NCI-H69 (cell line): ENCODE results near the gene SHISA6.

Source experiments
- DNase-seq: peaks from one replicate; lab custom pipeline; 2025; lab: John Stamatoyannopoulos, UW

SHISA6 gene

DNA sequence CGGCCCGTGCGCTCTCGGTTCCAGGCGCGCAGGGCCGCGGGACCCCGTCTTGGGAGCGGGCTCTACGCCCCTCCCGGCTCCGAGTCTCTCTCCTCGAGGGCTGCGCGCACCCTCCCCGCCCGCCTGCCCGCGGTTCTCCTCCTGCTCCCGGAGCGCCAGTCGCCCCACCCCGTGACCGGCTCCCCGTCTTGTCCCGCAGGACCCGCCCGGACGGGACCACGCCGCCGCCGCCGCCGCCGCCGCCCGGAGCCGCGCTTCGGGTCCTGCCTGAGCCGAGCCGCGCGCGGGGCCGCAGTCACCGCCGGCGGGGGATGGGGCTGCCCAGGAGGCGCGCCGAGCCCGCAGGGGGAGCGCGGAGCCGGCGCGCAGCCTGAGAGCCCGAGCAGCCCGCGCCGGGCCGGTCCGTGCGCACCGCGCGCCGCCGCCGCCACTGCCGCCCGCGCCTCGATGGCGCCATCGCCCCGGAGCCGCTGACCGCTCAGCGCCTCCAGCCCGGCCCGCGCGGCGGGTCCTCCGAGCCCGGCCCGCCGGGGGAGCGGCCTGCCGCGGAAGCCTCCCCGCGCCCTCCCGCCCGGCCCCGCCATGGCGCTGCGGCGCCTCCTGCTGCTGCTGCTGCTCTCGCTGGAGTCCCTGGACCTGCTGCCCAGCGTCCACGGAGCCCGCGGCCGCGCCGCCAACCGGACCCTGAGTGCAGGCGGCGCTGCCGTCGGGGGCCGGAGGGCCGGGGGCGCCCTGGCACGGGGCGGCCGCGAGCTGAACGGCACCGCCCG is at the start of gene SHISA6:
TSS of gene SHISA6 (plus strand) at position 373 of the 770 bp plus-strand sequence.
- no peak for DNase-seq

DNA sequence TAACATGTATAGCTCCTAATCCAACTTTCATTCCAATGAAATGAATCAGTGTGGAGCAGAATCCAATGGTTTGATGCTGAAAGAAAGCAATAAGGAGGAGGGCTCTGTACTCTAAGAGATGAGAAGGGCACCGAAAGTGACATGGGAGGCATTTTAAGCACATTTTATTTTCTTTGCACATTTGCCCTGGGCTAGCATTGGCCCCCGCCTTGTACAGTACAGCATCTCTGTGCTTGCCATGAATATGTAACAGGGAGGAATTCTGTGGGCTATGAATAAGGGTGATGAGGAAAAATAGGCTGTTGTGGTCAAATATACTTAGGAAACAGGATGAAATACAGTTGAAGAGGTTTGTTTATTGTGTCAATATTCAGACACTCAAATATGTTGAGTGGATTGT is 45.2 kb upstream of the SHISA6 start:
- no peak for DNase-seq

DNA sequence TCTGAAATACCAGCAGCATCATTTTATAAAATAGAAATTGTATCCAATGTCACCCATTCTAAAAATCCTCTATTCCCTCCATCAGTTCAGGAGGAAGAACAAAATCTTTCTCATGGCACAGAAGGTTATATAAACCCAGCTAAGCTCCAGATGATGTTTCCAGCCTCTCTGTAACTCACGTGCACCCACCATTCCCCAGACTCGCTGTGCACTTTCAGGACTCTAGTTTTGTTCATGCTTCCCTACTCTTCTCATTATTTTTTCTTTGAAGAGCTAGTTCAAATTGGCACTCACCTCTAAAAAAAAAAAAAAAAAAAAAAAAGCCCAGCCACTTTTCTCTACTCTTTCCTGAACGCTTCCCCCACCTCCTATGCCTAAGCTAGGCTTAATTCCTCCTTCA is 36.0 kb upstream of the SHISA6 start:
- DNase-seq = no peak

DNA sequence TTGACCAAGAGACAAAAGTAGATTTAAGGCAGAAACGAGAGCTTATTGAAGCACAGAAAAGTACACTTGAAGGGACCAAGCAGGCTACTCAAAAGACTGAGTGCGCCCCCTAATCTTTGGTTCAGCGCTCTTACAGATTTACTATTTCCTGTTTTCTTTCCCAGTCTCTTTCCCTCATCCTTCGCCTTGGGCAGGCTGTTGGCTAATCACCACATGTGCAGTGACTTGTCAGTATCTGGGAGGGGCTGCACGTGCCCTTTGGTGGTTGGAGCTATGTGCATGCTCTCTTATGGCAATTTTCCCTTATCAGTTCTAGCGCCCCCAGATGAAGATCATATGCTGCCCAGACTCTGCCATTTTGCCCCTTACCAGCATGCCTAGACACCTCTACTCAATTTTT is 35.4 kb upstream of the SHISA6 start:
- no peak for DNase-seq

DNA sequence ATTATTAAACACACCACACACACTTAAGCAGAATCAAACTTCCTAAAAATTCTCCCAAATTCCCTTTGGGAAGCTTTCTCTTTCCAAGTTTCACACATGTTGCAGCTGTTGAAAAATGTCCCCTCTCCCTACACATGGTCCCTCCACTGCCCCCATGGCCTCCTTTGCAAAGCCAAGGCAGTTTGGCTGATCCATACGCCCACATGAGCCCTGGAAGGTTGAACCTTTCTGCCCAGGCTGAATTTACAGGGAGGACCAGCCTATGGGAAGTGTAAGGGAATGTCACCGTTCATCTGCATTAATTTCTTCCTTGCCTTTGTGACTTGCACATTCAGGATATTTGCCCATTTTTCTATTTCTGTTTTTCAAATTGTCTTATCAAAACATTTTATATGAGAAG is 31.1 kb upstream of the SHISA6 start:
- no peak for DNase-seq

DNA sequence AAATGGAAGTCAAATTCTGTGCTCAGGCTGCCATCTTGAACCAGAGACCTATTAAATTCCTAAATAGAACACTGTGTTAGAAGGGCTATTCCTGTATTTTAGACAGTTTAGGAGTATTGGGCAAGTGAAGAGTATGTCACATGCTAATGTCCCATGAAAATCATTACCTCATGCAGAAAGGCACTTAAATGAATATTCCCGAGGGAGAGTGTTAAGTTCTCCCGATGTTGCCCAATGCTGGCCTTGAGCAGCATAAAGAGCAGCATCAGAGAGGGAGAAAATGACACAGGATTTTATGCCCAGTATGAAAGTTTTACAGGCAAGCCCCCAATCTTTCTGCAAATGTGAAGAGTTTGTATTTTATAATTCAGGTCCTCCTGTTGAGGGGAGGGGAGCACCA is 28.2 kb upstream of the SHISA6 start:
- DNase-seq = no peak

DNA sequence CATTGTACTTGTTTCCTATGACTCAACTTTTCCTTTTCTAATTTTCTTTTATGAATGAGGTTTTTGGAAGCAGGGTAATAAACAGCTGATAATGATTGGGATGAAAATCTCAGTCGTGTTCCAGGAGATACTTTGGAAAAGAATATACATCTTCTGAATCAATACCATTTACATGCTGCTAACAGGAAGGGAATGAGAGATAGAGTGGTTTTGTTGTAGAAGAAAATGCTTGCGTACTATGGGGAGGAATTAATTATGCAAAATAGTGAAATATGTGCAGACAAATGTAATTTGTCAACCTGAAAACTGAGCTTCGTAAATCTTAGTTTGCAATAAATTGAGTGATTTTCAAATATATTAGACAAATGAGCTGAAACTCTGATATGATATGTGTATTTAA is 24.0 kb upstream of the SHISA6 start:
- DNase-seq = no peak

DNA sequence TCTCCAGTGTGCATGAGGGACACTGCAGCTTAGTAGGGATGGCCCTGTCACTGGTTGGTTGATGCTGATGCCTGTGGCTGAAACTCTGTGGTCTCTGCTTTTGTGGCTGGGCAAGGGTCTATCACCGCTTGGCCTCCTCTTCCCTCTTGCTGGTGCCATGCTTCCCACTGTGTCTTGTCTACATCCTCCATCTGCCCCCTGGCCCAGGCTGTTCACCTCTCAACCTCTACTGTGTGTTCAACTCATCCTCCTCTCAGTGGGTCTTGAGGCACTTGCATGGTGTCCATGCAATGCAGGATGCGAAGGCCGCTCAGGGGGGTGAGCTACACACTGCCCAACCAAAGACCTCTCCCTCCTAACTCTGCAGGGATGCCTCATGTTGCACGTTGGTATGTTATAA is 19.8 kb upstream of the SHISA6 start:
- no peak for DNase-seq

DNA sequence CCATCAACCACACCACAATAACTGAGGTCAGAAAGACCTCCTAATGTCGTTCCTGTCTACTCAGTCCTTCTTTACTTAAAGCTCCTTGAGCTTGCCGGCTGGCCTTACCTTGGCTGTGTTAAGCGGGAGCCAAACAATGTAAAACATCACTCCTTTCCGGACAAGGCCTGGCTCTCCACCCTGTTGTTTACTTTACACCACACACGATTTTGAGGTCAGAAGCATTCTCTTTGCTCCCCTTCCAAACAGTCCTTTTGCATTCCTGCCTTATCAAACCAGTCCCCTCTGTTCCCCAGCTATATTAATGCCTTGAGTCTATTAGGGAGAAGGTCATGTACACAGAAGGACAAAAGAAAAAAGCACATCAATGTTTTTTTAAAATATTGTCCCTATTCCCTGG is 19.3 kb upstream of the SHISA6 start:
- no peak for DNase-seq

DNA sequence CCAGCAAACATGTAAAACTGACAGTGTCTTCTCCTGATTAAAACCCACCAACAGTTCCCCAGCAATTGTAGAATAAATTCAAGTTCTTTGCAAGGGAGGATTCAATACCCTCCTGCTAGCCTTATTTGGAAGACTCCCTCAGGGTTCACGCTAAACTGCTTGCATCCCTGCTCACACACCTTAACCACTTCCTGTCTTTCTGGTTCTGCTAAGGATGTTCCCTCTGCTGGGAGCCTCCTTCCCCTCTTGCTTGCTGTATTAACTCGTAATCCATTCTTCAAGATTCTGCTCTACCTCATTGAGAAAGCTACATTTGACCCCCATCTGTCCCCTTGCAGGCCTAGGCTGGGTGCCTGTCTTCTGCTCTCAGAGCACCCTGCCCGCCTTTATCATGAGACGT is 2.3 kb upstream of the SHISA6 start:
- DNase-seq = no peak

DNA sequence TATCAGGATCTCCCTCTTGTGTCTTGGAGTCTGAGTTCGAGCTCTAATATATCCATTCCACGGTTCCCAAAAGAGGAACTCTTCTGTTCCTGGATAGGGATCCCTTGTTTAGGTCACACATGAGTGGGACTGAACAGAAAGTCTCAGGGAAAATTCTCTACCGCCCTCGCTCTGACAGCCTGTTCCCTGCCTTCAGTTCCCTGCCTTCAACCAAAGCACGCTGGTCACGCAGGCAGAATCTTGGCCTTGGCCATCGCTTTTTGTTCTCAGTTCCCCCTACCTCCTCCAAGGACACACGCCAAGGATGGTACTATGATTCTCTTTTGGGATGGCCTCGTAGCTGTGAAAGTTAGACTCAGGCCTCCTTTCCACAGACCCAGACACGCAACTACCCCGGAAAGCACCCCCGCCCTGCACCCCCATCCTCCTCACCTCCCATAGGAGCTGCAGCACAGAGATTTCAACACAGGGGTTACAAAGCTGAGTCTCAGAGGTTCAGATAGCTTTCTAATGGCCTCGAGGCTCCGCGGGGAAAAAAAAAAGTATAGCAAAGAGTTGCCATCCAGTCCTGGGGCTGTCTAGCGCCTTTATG is 1.5 kb upstream of the SHISA6 start:
- no peak for DNase-seq

DNA sequence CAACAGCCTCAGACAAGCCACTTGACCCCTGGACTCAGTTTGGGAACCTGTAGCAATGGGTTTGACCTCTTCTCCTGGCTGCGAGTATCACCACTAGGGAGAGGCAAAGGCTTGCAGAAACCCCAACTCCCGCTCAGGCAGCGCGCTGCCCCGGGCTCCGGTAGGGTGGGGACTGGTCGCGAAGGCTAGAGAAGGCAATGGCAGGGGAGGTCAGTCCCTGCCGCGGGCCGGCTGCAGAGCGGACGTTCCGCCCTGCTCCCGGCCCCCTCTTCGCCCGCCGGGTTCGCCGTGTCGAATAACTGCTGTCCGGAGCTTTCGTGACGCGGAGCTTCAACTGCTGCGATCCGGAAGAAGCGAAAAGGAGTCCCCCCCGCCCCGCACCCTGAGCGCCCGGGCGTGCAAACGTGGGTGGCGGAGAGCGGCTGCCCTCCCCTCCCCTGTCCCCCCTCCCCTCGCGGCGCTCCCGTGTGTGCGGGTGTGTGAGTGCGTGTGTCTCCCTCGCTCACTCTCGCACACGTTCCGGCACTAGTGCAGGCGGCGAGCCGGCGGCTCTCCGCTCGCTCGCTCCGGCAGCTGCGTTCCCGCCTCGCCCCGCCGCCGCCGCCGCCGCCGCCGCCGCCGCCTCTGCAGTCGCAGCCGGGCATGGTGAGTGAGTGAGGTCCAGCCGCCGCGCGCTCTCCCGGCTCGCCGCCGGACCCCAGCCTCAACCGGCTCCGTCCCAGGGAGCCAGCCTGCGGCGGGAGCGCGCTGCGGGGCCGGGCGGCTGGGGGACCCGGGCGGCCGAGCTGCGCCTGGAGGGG is 772 bp upstream of the SHISA6 start:
- DNase-seq = no peak

DNA sequence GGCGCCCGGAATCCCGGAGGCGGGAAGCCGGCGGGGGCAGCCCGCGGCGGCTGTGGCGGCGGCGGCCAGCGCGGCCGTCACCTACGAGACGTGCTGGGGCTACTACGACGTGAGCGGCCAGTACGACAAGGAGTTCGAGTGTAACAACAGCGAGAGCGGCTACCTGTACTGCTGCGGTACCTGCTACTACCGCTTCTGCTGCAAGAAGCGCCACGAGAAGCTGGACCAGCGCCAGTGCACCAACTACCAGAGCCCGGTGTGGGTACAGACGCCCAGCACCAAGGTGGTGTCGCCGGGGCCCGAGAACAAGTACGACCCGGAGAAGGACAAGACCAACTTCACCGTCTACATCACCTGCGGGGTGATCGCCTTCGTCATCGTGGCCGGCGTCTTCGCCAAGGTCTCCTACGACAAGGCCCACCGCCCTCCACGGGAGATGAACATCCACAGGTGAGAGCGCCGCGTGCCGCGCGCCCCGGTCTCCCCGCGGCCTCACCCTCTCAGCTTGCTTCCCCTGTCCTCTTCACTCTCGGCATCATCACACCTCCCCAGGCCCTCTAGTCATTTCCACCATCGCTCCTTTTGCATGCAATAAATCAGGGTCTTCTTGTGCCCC is 706 bp downstream of the SHISA6 start:
- DNase-seq = no peak

DNA sequence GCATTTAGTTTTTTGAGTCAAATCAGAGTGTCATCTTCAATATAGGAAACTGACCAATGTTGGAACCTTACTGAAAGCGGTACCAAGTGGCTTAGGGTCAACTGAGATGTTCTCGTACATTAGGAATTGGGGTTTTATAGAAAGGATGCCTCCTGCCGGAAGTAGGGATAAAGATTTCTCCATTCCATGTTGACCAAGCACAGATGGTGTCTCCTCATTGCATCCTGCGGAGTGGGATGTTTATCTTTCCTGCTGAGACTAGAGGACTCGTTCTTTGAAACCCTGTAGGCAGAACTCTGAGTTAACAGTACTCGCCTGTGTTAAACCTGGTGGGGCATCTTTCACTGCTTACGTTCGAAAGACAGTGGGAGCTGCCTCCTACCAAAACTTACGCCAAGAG is 1.4 kb downstream of the SHISA6 start:
- DNase-seq = no peak

DNA sequence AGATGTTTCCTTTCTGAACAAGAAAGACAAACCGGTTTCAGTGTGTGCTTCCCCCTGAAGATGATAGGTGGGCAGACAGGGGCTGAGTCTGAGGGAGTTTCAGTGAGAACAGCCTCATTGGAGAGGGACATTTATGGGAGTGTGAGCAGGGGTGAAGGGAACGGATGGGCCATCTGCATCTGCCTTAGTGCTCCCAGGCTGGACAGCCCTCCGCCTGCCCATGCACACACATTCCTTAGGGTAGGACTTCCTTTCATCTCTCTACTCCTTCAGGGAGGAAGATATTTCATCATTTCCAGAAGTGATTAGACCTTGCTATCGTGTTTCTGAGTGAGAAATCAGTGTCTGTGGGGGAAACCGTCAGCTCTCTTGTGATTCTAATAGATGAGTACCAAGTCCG is 3.8 kb downstream of the SHISA6 start:
- DNase-seq = no peak

DNA sequence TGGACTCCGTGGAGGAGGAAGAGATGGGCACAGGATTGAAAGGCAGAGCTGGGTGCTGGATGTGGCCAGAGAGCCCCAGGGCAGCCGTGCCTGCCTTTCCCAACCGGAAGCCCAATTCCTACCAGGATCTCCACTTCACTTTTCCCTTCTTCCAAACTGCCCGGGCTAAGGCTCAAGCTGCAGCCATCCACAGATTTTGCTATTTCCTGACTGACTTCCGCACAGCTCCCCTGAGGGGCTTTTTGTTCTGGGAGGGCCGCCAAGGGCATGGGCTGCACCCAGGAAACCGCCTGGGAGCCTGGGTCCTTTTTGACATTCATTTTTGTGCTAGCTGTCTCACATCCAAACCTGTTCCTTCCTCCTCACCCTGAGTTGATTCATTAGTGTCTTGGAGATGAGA is 4.2 kb downstream of the SHISA6 start:
- DNase-seq = no peak

DNA sequence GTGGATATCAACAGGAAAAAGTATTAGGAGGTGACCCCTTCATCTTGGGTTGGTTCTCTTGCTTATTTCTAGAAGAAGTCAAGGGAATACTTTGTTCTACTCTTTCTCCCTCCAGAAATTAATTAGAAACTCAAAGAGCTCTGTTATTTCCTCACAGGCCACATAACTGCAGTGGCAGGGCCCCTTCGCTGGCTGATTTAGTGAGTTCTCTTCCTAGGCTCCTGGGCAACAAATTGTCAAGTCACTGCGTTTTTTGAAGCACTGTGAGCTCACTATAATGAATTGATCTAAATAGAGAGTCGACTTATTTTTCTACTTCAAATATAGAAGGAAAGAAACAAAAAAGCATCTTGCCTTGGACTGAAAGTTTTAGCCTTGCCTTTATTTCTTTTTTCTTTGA is 4.8 kb downstream of the SHISA6 start:
- no peak for DNase-seq

DNA sequence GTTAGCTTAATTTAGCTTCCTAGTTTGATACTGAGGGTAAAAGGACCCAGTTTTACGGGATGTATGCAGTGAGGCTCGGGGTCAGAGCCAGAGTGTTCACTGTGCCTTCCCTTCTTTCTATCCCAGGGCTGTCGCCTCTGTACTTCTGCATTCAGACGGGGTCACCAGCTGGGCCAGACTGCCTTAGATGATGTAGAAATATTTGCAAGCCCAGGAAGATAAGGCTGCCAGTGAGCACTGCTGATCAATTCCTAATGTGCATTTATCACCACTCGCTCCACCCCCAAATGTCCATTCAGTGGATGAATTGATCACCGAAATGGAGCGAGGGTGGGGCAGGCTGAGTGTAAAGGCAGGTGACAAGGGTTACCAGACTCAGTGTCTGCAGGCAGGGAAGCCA is 9.1 kb downstream of the SHISA6 start:
- DNase-seq = no peak

DNA sequence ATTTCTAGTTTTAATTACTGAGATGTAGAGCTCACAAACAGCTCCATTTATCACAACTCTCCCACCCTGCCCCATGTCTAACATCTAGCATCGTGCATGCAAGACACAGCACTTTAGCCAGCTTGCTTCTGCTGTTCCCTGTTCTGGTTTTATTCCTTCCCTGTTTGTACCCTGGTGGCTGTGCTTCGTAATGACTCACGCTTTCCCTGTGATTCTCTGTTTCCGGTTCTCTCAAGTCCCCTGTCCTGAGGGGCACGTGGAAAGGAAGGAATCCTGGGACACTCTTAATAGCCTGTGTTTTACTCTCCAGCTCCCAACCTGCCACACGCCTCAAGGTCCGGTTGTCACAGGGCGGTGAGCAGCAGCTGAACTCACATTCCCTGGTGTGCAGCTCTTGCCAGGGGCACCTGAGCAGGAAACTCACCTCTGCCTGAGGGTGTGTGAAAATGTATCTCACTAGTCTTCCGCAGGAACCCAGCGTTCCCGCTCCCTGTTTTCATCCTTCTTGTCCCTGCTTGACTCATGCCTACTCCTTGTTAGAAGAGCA is 10.6 kb downstream of the SHISA6 start:
- DNase-seq = no peak

DNA sequence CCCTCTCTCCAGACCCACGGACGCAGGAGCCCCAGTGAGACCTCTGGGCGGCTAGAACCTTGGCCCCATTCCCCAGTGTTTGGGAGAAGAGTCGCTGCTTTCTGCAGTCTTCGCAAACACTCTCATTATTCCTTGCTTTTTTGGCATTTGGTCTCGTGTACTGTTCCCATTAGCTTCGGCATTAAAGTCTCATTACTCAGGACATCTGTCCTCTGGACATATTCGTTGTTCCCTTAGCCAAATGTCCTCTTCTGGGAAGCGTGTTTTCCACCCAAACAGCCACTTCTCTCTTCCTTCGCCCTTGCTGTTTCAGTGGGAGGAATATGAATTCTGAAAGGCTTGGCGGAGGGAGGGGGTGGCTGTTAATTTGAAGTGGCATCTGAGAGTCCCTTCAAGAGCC is 11.1 kb downstream of the SHISA6 start:
- no peak for DNase-seq

DNA sequence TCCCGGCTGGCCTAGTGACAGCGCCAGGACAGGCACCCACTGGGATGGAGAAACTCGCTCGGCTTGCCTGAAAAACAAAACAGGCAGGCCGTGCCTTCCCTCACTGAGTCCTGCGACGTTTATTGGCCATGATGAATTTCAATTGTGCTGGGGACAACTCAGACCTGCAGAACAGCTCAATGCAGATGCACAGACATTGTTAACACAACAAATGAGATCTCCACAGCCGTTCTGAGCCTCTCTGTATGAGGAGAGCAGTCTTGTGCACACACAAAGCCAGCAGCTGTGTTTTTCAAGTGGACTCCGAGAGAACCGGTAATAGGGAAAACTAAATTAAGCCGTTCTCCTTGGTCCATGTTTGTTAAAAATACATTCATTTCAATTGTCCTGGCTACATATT is 15.9 kb downstream of the SHISA6 start:
- DNase-seq = no peak

DNA sequence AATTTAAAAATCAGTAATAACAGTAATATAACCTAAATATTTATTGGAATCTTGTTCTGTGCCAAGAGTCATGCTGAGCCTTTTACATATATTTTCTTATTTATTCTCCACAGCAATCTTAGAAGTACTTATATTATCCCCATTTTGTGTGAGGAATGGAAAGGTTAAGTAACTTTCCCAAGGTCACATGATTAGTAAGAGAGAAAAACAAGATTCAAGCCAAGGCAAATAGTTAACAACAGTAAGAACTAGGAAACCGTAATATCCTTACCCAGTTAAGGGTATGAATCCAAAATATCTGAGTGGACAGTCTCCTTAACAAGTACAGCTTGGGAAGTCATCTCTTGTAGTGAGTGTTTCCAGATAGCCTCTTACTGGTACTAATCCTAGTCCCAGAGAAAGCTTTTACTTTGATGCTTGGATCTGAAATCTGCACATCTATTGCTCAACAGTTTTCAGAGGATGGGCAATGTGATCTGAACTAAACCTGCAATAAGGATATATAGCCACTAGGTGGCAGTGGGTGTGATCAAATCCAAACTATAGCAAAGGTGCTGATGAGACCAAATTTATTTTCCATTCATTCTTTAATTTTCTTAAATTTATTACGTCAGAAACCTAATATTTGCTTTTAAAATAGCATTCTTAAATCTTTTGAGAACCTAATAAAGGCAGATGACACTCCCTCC is 23.3 kb downstream of the SHISA6 start:
- no peak for DNase-seq
